GDM1 (cell line): ENCODE data around the gene PDZRN4.
A peak's percentile ranks its signal among the peaks of the same experiment; 100 is the strongest.
"Not testable (repeated sequence)": the region's sequence is repeated elsewhere in the genome, so short reads cannot be mapped to it uniquely, and the experiment has no call there.

Experiments used
- DNase-seq: peaks from one replicate; lab custom pipeline; 2025; lab: John Stamatoyannopoulos, UW

The PDZRN4 gene

GRCh38 chr12:41286426-41286825 is 98.3 kb downstream of the PDZRN4 start:
- DNase-seq = no peak

GRCh38 chr12:41287500-41288141 is 99.5 kb downstream of the PDZRN4 start:
- no peak for DNase-seq

- DNase-seq = no peak
Observed at GRCh38 chr12:41288142-41288811, 100.2 kb downstream of the PDZRN4 start.

- DNase-seq = no peak
Observed at GRCh38 chr12:41289501-41289900, 101.4 kb downstream of the PDZRN4 start.

GRCh38 chr12:41293011-41293410 is 104.9 kb downstream of the PDZRN4 start:
- DNase-seq = no peak

GRCh38 chr12:41293461-41293860 is 105.3 kb downstream of the PDZRN4 start:
- DNase-seq = no peak

- no peak for DNase-seq
Observed at GRCh38 chr12:41302979-41303403, 114.9 kb downstream of the PDZRN4 start.

- DNase-seq = no peak
Observed at GRCh38 chr12:41304526-41304925, 116.4 kb downstream of the PDZRN4 start.

- no peak for DNase-seq
Observed at GRCh38 chr12:41310367-41310766, 122.2 kb downstream of the PDZRN4 start.

GRCh38 chr12:41311883-41312282 is 123.8 kb downstream of the PDZRN4 start:
- DNase-seq = no peak

GRCh38 chr12:41312451-41312850 is 124.3 kb downstream of the PDZRN4 start:
- DNase-seq = not testable (repeated sequence)

- DNase-seq = no peak
Observed at GRCh38 chr12:41325336-41325735, 137.2 kb downstream of the PDZRN4 start.

- DNase-seq = no peak
Observed at GRCh38 chr12:41327096-41327895, 139.2 kb downstream of the PDZRN4 start.

- no peak for DNase-seq
Observed at GRCh38 chr12:41333974-41334373, 145.9 kb downstream of the PDZRN4 start.

GRCh38 chr12:41334390-41334789 is 146.3 kb downstream of the PDZRN4 start:
- no peak for DNase-seq

- DNase-seq = no peak
Observed at GRCh38 chr12:41336041-41336549, 148.0 kb downstream of the PDZRN4 start.

- DNase-seq = peak; percentile 46
Observed at GRCh38 chr12:41339784-41340183, 151.7 kb downstream of the PDZRN4 start.

GRCh38 chr12:41344776-41345470 is 156.8 kb downstream of the PDZRN4 start:
- DNase-seq = no peak

- no peak for DNase-seq
Observed at GRCh38 chr12:41348198-41348597, 160.1 kb downstream of the PDZRN4 start.

- DNase-seq = no peak
Observed at GRCh38 chr12:41356181-41356580, 168.1 kb downstream of the PDZRN4 start.

GRCh38 chr12:41361738-41362137 is 173.6 kb downstream of the PDZRN4 start:
- no peak for DNase-seq

GRCh38 chr12:41362510-41362909 is 174.4 kb downstream of the PDZRN4 start:
- DNase-seq = no peak
